Astrocyte of the spinal cord (primary cell): ENCODE results near the gene PPFIBP2.

Experiments used
- DNase-seq: peaks from one replicate; pipeline ENCODE4 v3.0.0; 2011; ENCODE audit warnings: low read depth, low spot score
- H3K4me3 ChIP-seq: 2 replicates; pipeline ENCODE4 v1.5.1; 2011; ENCODE audit warnings: low read depth, mild to moderate bottlenecking, low read length, moderate library complexity
- CTCF ChIP-seq: IDR thresholded peaks from 2 replicates; pipeline ENCODE4 v1.5.1; 2012; ENCODE audit warnings: low read depth, mild to moderate bottlenecking, low read length, inconsistent platforms
- in situ Hi-C: cut with HindIII; loops from 2 replicates; pipeline ENCODE4 v1.10.0; 2017; ENCODE audit warnings: low sequenced_read_pairs

PPFIBP2 gene

GRCh38 chr11:7484131-7484530 lies 29.7 kb upstream of the PPFIBP2 start:
- in situ Hi-C loops = no loop called here
- DNase-seq = no peak
- H3K4me3 ChIP-seq = no peak overlapping the region
- TF ChIP-seq CTCF = no peak

- TF ChIP-seq CTCF = no peak
Observed at GRCh38 chr11:7484645-7485044, 29.2 kb upstream of the PPFIBP2 start.

GRCh38 chr11:7485186-7486097 lies 28.4 kb upstream of the PPFIBP2 start, which contains the start of gene OLFML1:
TSS of gene OLFML1 (plus strand) at chr11:7485506. CDS start at chr11:7485876, 370 bp downstream.
- DNase-seq = no peak
- H3K4me3 ChIP-seq = no peak within 1 kb of the TSS
- TF ChIP-seq CTCF = no peak
- in situ Hi-C loops = no loop called here

More at GRCh38 chr11:7484645-7485044, 29.2 kb upstream of the PPFIBP2 start:
- no peak overlapping the region for H3K4me3 ChIP-seq
- in situ Hi-C loops = no loop called here
- DNase-seq = no peak

- in situ Hi-C loops = no loop called here
- no peak overlapping the region for H3K4me3 ChIP-seq
Observed at GRCh38 chr11:7486098-7486780, 27.6 kb upstream of the PPFIBP2 start.

GRCh38 chr11:7486781-7487140 lies 27.0 kb upstream of the PPFIBP2 start:
- DNase-seq = no peak
- no peak overlapping the region for H3K4me3 ChIP-seq
- in situ Hi-C loops = no loop called here
- TF ChIP-seq CTCF = no peak

More at GRCh38 chr11:7486098-7486780, 27.6 kb upstream of the PPFIBP2 start:
- no peak for TF ChIP-seq CTCF
- DNase-seq = no peak

- H3K4me3 ChIP-seq = no peak overlapping the region
- no peak for TF ChIP-seq CTCF
- no peak for DNase-seq
- in situ Hi-C loops = no loop called here
Observed at GRCh38 chr11:7487360-7487759, 26.4 kb upstream of the PPFIBP2 start.
